Measurements from ENCODE around the gene EHD4. TPM values are rescaled to one million over a fixed set of nuclear protein-coding genes. Genes with fewer than 3 reads are reported as not detected.
A peak's percentile ranks its signal among the peaks of the same experiment; 100 is the strongest.

Gene EHD4
- total RNA-seq, 1 donor from 2014 or later, result 24.6 TPM

DNA sequence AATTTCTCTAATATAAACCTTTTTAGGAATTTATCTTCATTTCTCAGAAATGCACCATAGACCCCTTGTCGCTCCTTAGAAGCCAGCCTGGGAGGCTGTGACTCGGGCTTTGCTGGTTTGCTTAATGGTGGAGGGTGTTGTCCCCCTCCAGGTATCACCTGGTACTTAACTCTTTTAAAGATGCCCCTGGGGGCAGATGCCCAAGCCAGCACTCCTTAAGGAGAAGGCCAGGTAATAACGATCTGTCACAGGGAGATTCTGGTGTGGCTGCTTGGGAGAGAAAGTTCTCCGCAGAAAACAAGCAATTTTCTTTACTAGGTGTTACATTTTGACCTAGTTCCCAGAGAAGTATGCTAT lies 22.3 kb downstream of the EHD4 start:
- H3K36me3 ChIP-seq, result no peaks in the 10 kb centered on the region
- no peak for DNase-seq (ENCODE audit: extremely low spot score in 2 of 2)
- peak overlapping the region; percentile 49 for H3K27ac ChIP-seq
- H3K9me3 ChIP-seq, result no peaks in the 10 kb centered on the region
- no peak for TF ChIP-seq POLR2A (IDR thresholded peaks at IDR 0.05)
- TF ChIP-seq, protein P1, sequence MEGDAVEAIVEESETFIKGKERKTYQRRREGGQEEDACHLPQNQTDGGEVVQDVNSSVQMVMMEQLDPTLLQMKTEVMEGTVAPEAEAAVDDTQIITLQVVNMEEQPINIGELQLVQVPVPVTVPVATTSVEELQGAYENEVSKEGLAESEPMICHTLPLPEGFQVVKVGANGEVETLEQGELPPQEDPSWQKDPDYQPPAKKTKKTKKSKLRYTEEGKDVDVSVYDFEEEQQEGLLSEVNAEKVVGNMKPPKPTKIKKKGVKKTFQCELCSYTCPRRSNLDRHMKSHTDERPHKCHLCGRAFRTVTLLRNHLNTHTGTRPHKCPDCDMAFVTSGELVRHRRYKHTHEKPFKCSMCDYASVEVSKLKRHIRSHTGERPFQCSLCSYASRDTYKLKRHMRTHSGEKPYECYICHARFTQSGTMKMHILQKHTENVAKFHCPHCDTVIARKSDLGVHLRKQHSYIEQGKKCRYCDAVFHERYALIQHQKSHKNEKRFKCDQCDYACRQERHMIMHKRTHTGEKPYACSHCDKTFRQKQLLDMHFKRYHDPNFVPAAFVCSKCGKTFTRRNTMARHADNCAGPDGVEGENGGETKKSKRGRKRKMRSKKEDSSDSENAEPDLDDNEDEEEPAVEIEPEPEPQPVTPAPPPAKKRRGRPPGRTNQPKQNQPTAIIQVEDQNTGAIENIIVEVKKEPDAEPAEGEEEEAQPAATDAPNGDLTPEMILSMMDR (IDR thresholded peaks at IDR 0.05), result no peak
- no peak for TF ChIP-seq POLR2AphosphoS5 (IDR thresholded peaks at IDR 0.05; ENCODE audit: insufficient read depth in 1 of 2, low read depth in 1 of 2)
- peaks cover 21% of the 10 kb centered on the region for H3K4me1 ChIP-seq
- H3K4me3 ChIP-seq, result no peak overlapping the region
- intact Hi-C loops (cut with DNase I), result loop anchor here (5.0 kb wide), 1 partner anchor 1912 kb away; no protein-coding TSS in a partner anchor
- H3K27me3 ChIP-seq, result no peaks in the 10 kb centered on the region

DNA sequence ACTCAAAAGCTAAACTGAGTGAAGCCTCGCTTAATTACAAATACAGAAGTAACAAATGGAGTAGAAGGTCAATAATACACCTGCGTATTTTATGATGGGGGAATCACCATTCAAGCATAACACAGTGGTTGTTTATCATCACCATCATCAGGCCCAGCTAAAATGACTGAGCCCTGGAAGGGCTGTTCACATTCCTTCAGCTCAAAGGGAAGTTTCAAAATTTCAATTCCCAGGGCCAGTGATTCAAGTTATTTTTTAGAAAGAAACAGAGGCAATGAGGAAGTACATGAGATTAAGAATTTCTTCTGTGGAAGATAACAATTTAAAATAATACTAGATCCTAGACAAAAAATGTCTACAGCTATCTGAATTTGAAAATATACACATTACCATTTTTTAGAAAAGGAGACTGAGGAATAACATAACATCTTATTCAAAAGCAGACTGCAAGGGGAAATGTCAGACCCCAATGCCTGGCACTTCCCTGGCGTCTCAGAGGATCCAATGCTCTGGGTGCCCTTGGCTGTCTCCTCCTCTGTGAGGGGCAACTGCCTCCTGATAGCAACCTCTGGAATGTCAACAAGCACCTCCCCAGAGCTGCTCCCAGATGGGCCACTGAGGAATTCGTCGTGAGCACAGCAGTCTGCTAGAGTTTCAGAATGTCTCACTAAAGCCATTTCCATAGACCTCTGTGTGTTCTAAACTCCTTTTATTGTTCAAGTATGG lies 22.8 kb downstream of the EHD4 start:
- H3K4me1 ChIP-seq, result peaks cover 27% of the 10 kb centered on the region
- peak in 1 of 2 donors; percentile 72 for DNase-seq (ENCODE audit: extremely low spot score in 2 of 2)
- intact Hi-C loops (cut with DNase I), result loop anchor here (5.0 kb wide), 1 partner anchor 1913 kb away; no protein-coding TSS in a partner anchor

DNA sequence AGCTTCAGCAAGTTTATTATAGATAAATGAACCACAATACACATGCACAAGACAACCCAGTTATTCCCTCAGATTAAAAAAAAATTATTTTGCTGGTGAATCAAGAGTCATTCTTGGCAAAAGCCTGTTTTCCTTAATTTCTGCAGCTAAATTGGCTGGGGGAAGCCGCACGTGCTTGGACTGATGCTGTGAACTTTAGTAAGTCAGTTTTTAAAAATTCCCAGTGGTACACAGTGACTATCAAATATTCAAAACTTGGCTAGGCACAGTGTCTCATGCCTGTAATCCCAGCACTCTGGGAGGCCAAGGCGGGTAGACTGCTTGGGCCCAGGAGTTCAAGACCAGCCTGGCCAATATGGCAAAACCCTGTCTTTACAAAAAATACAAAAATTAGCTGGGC lies 23.9 kb downstream of the EHD4 start:
- Histone ChIP-seq H3K27ac (no peak overlapping the region), H3K9me3 (no peaks in the 10 kb centered on the region), H3K27me3 (no peaks in the 10 kb centered on the region), H3K4me1 (peaks cover 38% of the 10 kb centered on the region), H3K36me3 (no peaks in the 10 kb centered on the region), H3K4me3 (no peak overlapping the region)
- no peak for TF ChIP-seq POLR2A (IDR thresholded peaks at IDR 0.05)
- TF ChIP-seq, protein P1 (IDR thresholded peaks at IDR 0.05), result no peak
- intact Hi-C loops (cut with DNase I), result no loop called here
- DNase-seq (ENCODE audit: extremely low spot score in 2 of 2), result no peak

More for the DNA sequence above, 22.8 kb downstream of the EHD4 start:
- Histone ChIP-seq H3K4me3 (no peak overlapping the region), H3K36me3 (no peaks in the 10 kb centered on the region), H3K27ac (peak overlapping the region; percentile 49), H3K27me3 (no peaks in the 10 kb centered on the region), H3K9me3 (no peaks in the 10 kb centered on the region)
- no peak for TF ChIP-seq POLR2A (IDR thresholded peaks at IDR 0.05)
- no peak for TF ChIP-seq POLR2AphosphoS5 (IDR thresholded peaks at IDR 0.05; ENCODE audit: insufficient read depth in 1 of 2, low read depth in 1 of 2)
- TF ChIP-seq, protein P1 (IDR thresholded peaks at IDR 0.05), result no peak

- peaks cover 39% of the 10 kb centered on the region for H3K4me1 ChIP-seq
- DNase-seq (ENCODE audit: extremely low spot score in 2 of 2), result no peak
- H3K36me3 ChIP-seq, result no peaks in the 10 kb centered on the region
- no peaks in the 10 kb centered on the region for H3K27me3 ChIP-seq
- TF ChIP-seq POLR2A (IDR thresholded peaks at IDR 0.05) (no peak), POLR2AphosphoS5 (IDR thresholded peaks at IDR 0.05; ENCODE audit: insufficient read depth in 1 of 2, low read depth in 1 of 2) (no peak)
- TF ChIP-seq, protein P1 (IDR thresholded peaks at IDR 0.05), result no peak
- H3K9me3 ChIP-seq, result no peaks in the 10 kb centered on the region
- intact Hi-C loops (cut with DNase I), result no loop called here
- H3K27ac ChIP-seq, result no peak overlapping the region
- no peak overlapping the region for H3K4me3 ChIP-seq
Measured at GRCh38 chr15:41946970-41947369, 25.4 kb downstream of the EHD4 start.

GRCh38 chr15:41945731-41946130 lies 26.6 kb downstream of the EHD4 start:
- TF ChIP-seq, protein P1 (IDR thresholded peaks at IDR 0.05), result no peak
- TF ChIP-seq POLR2AphosphoS5 (IDR thresholded peaks at IDR 0.05; ENCODE audit: insufficient read depth in 1 of 2, low read depth in 1 of 2) (no peak), POLR2A (IDR thresholded peaks at IDR 0.05) (no peak)
- no peaks in the 10 kb centered on the region for H3K36me3 ChIP-seq
- peak in 1 of 2 donors; percentile 82 for DNase-seq (ENCODE audit: extremely low spot score in 2 of 2)
- no peaks in the 10 kb centered on the region for H3K9me3 ChIP-seq
- H3K4me1 ChIP-seq, result peaks cover 35% of the 10 kb centered on the region
- H3K27me3 ChIP-seq, result no peaks in the 10 kb centered on the region
- peak overlapping the region; percentile 47 for H3K27ac ChIP-seq
- intact Hi-C loops (cut with DNase I), result no loop called here
- no peak overlapping the region for H3K4me3 ChIP-seq

All from vagina (tissue), 2 donors.